ENCODE results near the gene ANXA4.

DNA sequence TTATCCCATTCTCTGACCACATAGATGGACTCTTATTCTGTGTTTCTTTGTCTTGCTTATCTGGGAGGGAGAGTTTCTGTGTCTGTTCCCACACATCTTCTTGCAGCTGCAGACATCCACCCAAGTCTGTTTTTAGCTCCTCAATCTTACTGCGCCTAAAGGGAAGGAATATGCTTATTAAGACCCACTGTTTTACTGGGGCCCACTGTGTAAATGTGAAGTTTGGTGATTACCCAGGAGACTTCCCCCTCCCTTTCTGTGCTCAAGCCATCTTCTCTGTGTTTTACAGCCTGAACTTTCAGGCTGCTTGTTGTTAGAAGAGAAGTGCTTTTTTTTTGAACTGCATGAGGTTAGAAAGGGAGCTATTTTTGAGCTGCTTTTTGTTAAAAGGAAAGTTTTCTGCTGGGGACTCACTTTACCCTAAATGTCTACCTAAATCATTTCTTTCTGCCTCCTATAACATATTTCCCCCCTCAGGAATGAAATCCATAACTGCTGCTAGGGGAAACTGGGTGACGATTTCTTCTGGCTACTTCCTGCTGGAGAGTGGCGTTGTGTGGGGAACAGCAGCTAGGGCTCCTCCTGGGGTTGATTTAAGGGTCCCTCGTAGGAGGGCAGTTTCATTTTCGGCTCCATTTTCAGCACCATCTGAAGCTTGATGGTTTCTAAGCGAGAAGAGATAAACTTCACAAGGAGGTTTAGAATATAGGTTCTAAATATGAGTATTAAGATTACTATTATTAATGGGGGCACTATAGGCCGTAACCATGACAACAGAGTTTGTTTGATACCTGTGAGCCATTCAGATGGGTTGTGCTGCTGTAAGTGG lies 48.1 kb downstream of the ANXA4 start:
- TF ChIP-seq EP300 (IDR thresholded peaks at IDR 0.05; ENCODE audit: borderline replicate concordance) (no peak), CEBPB (IDR thresholded peaks at IDR 0.05) (no peak), YY1 (IDR thresholded peaks at IDR 0.05; ENCODE audit: low read depth) (no peak), RAD21 (IDR thresholded peaks at IDR 0.05; ENCODE audit: low read depth) (no peak), TAF1 (IDR thresholded peaks at IDR 0.05; ENCODE audit: low read depth) (no peak), TCF12 (IDR thresholded peaks at IDR 0.05; ENCODE audit: low read depth) (no peak), CREB1 (IDR thresholded peaks at IDR 0.05; ENCODE audit: low read depth) (no peak), ZBTB7A (IDR thresholded peaks at IDR 0.05; ENCODE audit: low read depth) (no peak), TEAD4 (IDR thresholded peaks at IDR 0.05) (no peak), FOXM1 (IDR thresholded peaks at IDR 0.05; ENCODE audit: borderline replicate concordance, low read depth) (no peak), EGR1 (IDR thresholded peaks at IDR 0.05) (no peak)
- TF ChIP-seq, protein P1, sequence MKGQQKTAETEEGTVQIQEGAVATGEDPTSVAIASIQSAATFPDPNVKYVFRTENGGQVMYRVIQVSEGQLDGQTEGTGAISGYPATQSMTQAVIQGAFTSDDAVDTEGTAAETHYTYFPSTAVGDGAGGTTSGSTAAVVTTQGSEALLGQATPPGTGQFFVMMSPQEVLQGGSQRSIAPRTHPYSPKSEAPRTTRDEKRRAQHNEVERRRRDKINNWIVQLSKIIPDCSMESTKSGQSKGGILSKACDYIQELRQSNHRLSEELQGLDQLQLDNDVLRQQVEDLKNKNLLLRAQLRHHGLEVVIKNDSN (IDR thresholded peaks at IDR 0.05), result no peak
- TF ChIP-seq, protein P2, sequence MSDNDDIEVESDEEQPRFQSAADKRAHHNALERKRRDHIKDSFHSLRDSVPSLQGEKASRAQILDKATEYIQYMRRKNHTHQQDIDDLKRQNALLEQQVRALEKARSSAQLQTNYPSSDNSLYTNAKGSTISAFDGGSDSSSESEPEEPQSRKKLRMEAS (IDR thresholded peaks at IDR 0.05), result no peak
- TF ChIP-seq, protein P3, sequence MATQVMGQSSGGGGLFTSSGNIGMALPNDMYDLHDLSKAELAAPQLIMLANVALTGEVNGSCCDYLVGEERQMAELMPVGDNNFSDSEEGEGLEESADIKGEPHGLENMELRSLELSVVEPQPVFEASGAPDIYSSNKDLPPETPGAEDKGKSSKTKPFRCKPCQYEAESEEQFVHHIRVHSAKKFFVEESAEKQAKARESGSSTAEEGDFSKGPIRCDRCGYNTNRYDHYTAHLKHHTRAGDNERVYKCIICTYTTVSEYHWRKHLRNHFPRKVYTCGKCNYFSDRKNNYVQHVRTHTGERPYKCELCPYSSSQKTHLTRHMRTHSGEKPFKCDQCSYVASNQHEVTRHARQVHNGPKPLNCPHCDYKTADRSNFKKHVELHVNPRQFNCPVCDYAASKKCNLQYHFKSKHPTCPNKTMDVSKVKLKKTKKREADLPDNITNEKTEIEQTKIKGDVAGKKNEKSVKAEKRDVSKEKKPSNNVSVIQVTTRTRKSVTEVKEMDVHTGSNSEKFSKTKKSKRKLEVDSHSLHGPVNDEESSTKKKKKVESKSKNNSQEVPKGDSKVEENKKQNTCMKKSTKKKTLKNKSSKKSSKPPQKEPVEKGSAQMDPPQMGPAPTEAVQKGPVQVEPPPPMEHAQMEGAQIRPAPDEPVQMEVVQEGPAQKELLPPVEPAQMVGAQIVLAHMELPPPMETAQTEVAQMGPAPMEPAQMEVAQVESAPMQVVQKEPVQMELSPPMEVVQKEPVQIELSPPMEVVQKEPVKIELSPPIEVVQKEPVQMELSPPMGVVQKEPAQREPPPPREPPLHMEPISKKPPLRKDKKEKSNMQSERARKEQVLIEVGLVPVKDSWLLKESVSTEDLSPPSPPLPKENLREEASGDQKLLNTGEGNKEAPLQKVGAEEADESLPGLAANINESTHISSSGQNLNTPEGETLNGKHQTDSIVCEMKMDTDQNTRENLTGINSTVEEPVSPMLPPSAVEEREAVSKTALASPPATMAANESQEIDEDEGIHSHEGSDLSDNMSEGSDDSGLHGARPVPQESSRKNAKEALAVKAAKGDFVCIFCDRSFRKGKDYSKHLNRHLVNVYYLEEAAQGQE (IDR thresholded peaks at IDR 0.05; ENCODE audit: low read depth), result no peak

Measured in Ishikawa (cell line).